Measurements from ENCODE around the gene CNTNAP2. TPM values are rescaled to one million over a fixed set of nuclear protein-coding genes. Genes with fewer than 3 reads are reported as not detected.

Gene CNTNAP2
- total RNA-seq, 2 donors from 2014 or later: 171 to 228 TPM

DNA sequence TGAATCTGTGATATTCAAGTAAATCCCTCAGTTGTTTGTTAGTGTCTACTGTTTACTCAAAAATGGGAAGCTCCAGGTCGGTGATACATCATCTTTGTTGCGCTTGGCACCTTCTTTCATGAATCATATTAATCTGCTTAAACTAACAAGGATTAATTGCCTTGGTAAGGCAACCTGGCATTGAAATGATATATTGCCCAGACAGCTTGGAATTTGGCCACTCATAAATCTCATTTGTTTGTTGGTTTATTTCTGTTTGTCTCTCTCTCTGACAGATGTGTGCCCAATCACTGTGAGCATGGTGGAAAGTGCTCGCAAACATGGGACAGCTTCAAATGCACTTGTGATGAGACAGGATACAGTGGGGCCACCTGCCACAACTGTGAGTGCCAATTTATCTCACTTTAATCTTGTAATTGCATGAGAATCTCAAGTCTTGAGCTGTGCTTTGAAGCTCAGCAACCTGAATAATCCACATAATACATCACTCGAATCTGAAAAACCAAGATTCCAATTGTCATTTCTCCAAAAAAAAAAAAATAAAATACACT lies 1369.1 kb downstream of the CNTNAP2 start:
- H3K4me3 Mint-ChIP-seq: no peak overlapping the region
- H3K27ac ChIP-seq (ENCODE audit: low read depth, low read length): no peak overlapping the region
- TF ChIP-seq, protein P1, sequence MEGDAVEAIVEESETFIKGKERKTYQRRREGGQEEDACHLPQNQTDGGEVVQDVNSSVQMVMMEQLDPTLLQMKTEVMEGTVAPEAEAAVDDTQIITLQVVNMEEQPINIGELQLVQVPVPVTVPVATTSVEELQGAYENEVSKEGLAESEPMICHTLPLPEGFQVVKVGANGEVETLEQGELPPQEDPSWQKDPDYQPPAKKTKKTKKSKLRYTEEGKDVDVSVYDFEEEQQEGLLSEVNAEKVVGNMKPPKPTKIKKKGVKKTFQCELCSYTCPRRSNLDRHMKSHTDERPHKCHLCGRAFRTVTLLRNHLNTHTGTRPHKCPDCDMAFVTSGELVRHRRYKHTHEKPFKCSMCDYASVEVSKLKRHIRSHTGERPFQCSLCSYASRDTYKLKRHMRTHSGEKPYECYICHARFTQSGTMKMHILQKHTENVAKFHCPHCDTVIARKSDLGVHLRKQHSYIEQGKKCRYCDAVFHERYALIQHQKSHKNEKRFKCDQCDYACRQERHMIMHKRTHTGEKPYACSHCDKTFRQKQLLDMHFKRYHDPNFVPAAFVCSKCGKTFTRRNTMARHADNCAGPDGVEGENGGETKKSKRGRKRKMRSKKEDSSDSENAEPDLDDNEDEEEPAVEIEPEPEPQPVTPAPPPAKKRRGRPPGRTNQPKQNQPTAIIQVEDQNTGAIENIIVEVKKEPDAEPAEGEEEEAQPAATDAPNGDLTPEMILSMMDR (conservative IDR thresholded peaks at IDR 0.05): no peak
- no peaks in the 10 kb centered on the region for H3K4me1 ChIP-seq (ENCODE audit: control insufficient read depth, insufficient read depth, low read length)
- no peaks in the 10 kb centered on the region for H3K4me1 Mint-ChIP-seq
- no peaks in the 10 kb centered on the region for H3K27me3 Mint-ChIP-seq (ENCODE audit: insufficient read depth)
- H3K9me3 ChIP-seq (ENCODE audit: control insufficient read depth, low read length): no peaks in the 10 kb centered on the region
- no peaks in the 10 kb centered on the region for H3K27me3 ChIP-seq (ENCODE audit: control insufficient read depth, insufficient read depth, low read length, poor library complexity, severe bottlenecking)
- no peak for DNase-seq
- WGBS, 2 experiments (ENCODE audit: insufficient coverage in 1 of 2, insufficient read length in 1 of 2): 92 to 96% methylated on average over 3 to 4 of the region's 4 CpGs
- no peak overlapping the region for H3K27ac Mint-ChIP-seq
- no peak overlapping the region for H3K4me3 ChIP-seq (ENCODE audit: low read length)
- no peaks in the 10 kb centered on the region for H3K36me3 ChIP-seq (ENCODE audit: control insufficient read depth, insufficient read depth, low read length)
- H3K9ac ChIP-seq (ENCODE audit: extremely low read depth, low read length, poor library complexity, severe bottlenecking): no peak overlapping the region
- H3K9me3 Mint-ChIP-seq: no peaks in the 10 kb centered on the region
- no peaks in the 10 kb centered on the region for H3K36me3 Mint-ChIP-seq (ENCODE audit: low read depth)

DNA sequence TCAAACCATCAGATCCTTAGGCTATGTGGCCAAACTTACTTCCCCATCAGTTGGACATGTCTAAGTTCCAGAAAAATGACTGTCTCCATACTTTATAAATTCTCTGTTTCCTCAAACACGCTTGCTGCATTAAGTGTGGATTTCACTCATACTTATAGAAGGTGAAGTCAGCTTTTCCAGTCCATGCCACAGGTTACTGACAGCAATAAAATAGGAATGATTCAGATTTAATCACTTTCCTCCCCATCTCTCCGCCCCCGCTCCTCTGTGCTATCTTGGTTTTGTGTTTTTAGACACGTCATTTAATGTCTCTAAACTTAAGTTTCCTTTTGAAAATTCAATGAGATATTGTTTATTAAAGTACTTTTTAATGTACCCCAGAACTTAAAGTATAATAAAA lies 1376.0 kb downstream of the CNTNAP2 start:
- Histone ChIP-seq H3K9me3 (ENCODE audit: control insufficient read depth, low read length) (no peaks in the 10 kb centered on the region), H3K9ac (ENCODE audit: extremely low read depth, low read length, poor library complexity, severe bottlenecking) (no peak overlapping the region), H3K4me1 (ENCODE audit: control insufficient read depth, insufficient read depth, low read length) (no peaks in the 10 kb centered on the region), H3K27me3 (ENCODE audit: control insufficient read depth, insufficient read depth, low read length, poor library complexity, severe bottlenecking) (no peaks in the 10 kb centered on the region), H3K36me3 (ENCODE audit: control insufficient read depth, insufficient read depth, low read length) (no peaks in the 10 kb centered on the region), H3K27ac (ENCODE audit: low read depth, low read length) (no peak overlapping the region), H3K4me3 (ENCODE audit: low read length) (no peak overlapping the region)
- Mint-ChIP-seq H3K9me3 (peaks cover 11% of the 10 kb centered on the region), H3K4me1 (no peaks in the 10 kb centered on the region), H3K4me3 (no peak overlapping the region), H3K27me3 (ENCODE audit: insufficient read depth) (no peaks in the 10 kb centered on the region), H3K36me3 (ENCODE audit: low read depth) (peaks cover 3% of the 10 kb centered on the region), H3K27ac (no peak overlapping the region)
- DNase-seq: no peak
- TF ChIP-seq, protein P1 (conservative IDR thresholded peaks at IDR 0.05): no peak
- WGBS, 2 experiments (ENCODE audit: insufficient coverage in 1 of 2, insufficient read length in 1 of 2): 93 to 100% methylated on average over 1 to 3 of the region's 4 CpGs

DNA sequence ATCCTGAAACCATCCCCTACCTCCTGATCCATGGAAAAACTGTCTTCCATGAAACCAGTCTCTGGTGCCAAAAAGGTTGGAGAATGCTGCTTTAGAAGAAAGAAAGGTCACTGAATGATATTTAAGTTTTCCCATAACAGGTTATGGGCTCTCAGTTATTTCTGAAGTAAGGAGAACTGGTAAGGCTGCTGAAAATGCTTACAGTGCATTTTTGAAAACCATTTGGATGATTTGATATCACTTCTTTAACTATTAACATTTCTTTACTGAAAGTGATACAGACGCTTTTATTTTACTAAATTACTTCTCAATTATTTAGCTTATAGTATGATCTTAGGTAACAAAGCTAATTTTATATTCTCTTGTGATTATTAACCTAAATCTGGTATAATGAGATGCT lies 1379.6 kb downstream of the CNTNAP2 start:
- H3K27me3 ChIP-seq (ENCODE audit: control insufficient read depth, insufficient read depth, low read length, poor library complexity, severe bottlenecking): no peaks in the 10 kb centered on the region
- H3K36me3 Mint-ChIP-seq (ENCODE audit: low read depth): peaks cover under 1% of the 10 kb centered on the region
- H3K4me1 ChIP-seq (ENCODE audit: control insufficient read depth, insufficient read depth, low read length): no peaks in the 10 kb centered on the region
- H3K9ac ChIP-seq (ENCODE audit: extremely low read depth, low read length, poor library complexity, severe bottlenecking): no peak overlapping the region
- TF ChIP-seq, protein P1 (conservative IDR thresholded peaks at IDR 0.05): no peak
- no CpG with 5 or more reads among the region's 1 CpG for WGBS, 2 experiments (ENCODE audit: insufficient coverage in 1 of 2, insufficient read length in 1 of 2)
- no peak overlapping the region for H3K27ac Mint-ChIP-seq
- no peak overlapping the region for H3K27ac ChIP-seq (ENCODE audit: low read depth, low read length)
- no peak for DNase-seq
- no peak overlapping the region for H3K4me3 ChIP-seq (ENCODE audit: low read length)
- H3K36me3 ChIP-seq (ENCODE audit: control insufficient read depth, insufficient read depth, low read length): no peaks in the 10 kb centered on the region
- H3K27me3 Mint-ChIP-seq (ENCODE audit: insufficient read depth): no peaks in the 10 kb centered on the region
- H3K9me3 Mint-ChIP-seq: peaks cover 9% of the 10 kb centered on the region
- no peaks in the 10 kb centered on the region for H3K9me3 ChIP-seq (ENCODE audit: control insufficient read depth, low read length)
- no peaks in the 10 kb centered on the region for H3K4me1 Mint-ChIP-seq
- no peak overlapping the region for H3K4me3 Mint-ChIP-seq
